ENCODE data around the gene LDLRAD4. TPM values are rescaled to one million over a fixed set of nuclear protein-coding genes. Genes with fewer than 3 reads are reported as not detected.

LDLRAD4 gene
- polyA plus RNA-seq, 12 donors: 9.1 to 19.0 (median 11.9) TPM; not detected in 1

DNA sequence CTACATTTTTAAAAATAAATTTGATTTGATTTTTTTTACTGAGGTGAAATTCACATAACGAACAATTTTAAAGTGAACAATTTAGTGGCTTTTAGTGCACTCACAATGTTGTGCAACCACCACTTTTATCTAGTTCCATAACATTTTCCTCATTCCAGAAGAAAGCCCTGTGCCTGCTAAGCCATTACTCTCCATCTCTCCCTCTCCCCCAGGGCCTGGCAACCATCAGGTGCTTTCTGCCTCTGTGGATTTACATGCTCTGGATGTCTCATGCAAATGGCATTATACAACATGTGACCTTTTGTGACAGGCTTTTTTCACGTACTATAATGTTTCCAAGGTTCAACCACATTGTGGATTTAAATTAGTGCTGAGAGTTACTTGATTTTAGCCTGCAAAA is 19.9 kb upstream of the LDLRAD4 start:
- no peak for DNase-seq

DNA sequence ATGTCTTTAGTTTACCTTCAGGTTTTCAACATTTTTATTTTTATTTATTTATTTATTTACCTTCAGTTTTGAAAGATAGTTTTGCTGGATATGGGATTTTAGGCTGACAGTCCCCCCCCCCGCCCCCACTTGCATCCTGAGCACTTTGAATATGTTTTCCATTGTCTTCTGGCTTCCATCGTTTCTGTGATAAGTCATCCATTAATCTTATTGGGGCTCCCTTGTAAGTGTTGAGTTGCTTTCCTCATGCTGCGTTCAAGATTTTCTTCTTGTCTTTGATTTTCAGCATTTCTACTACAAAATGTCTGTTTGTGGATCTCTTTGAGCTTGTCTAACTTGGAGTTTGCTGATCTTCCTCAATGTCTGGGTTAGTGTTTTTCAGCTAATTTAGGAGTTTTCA is 19.4 kb upstream of the LDLRAD4 start:
- DNase-seq: no peak

DNA sequence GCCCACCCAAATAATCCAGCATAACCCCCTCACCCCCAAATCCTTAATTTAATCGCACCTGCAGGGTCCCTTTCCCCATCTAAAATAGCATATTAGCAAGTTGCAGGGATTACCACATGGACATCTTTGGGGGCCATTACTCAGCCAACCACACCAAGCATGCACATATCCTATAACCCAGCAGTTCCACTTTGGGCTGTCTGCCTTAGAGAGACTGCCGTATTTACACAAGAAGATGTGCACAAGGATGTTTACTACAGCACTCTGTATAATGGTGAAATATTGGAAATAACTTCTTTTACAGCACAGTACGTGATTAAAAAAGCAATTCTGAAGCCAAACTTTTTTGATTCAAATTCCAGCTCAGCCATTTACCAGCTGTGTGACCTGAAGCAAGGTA is 17.3 kb upstream of the LDLRAD4 start:
- DNase-seq: no peak

DNA sequence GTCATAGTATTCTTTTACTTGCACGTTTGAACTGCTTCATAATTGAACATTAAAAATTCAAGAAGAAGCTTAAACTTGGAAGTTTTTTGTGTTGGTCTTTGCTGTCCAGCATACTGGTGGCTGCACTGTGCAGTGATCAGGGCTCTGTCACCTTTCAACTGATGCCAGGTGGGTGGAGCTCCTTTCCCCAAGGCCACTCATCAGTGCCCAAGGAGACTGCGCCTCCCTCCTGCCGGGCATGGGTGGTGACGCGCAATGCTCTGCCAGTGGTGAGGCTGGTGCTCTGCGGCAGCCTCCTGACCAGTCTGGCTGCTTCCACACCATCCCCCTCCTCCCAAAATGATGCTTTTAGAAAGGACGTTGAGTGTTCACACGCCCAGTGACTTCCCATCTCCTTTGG is 16.0 kb upstream of the LDLRAD4 start:
- DNase-seq: no peak

GRCh38 chr18:13206301-13206700 is 12.3 kb upstream of the LDLRAD4 start:
- DNase-seq: no peak

GRCh38 chr18:13207294-13207693 is 11.3 kb upstream of the LDLRAD4 start:
- DNase-seq: no peak

DNA sequence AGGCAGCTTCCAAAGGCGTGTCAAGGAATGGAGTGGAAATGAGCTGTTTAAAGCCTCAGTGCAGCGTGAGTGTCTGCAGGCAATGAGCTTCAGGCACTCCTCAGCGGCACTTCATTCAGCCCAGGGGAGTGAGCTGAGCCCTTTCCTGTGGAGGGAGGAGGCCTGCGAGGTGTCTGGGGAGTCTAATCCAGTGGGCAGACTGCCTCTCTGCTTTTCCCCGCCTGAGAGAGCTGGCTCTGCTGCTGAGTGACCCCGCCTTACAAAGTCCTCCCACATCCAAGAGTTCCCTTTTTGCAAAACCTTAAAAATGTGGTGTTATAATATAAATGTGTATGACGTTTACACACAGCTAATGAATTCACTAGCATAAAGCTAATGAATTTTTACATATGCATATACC is 7.0 kb upstream of the LDLRAD4 start:
- DNase-seq: no peak

DNA sequence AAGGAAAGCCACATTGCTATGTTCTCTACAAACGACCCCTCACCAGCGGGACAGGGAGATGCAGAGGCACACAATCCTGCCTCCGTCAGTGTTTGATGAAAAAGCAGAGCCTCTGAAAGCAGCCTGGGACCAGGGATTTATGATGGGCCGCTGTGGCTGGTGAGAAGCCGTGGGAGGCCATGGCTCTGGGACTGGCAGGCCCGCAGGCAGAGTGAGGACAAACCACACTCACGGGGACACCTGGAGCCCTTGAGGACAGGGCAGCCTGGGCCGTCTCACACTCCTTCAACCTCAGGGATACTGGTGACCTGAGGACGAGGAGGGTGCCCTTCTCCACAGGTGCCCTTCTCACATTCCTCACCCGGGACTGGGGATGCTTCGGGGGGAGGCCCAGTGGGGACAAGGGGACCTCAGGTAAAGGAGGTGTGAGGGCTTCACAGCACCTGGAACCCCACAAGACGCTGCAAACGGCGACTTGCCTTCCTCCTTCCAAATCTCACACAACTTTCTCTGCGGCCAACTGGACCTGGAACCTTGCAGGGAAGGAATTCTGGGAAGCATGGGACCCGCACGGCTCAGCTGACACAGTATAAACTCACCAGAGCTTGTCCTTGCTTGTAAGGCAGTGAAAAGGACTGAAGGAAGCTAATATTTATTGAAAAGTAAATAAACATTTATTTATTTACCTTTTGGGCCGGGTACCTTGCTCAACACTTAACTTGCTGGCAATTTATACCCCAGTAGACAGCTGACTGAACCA is 5.3 kb upstream of the LDLRAD4 start:
- no peak for DNase-seq

DNA sequence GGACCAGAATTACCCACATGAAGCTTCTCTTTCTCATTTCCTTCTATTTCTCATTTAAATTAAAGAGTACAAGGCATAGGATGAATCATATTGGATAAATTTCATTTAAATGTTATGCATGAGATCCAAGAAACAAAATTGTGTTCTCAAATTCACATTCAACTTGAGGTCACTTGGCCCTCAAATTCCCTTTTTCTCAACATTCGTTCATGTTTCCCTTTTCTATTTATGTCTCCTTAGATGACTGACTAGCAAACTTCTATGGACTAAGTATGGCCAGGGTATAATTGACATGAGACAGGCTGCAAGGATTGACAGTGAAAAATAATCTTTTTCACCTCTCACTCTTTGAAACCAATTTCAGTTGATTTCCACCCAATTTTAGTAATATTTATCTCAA is 4.0 kb upstream of the LDLRAD4 start:
- DNase-seq: no peak

DNA sequence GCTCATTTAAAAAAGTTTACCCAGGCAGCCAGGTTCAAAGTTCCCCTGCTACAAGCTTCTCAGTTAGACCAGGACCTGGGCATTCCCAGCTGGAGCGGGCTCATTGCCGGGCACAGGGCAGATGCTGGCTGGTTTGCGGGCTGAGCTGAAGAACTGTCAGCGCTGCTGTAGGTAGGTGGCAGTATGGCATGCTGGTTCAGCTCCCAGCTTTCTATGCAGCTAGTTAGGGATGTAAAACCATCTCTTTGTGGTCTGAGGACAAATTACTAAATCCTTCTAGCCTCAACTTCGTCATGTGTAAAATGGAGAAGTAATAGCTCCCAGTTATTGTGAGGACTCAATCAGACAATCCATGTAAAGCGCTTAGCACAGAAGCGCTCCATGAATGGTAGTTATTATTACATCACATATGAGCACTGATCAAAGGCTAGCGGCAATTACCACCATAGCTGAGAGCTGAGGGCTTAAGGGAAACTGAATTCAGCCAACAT is 2.4 kb upstream of the LDLRAD4 start:
- peak; percentile 72 for DNase-seq

DNA sequence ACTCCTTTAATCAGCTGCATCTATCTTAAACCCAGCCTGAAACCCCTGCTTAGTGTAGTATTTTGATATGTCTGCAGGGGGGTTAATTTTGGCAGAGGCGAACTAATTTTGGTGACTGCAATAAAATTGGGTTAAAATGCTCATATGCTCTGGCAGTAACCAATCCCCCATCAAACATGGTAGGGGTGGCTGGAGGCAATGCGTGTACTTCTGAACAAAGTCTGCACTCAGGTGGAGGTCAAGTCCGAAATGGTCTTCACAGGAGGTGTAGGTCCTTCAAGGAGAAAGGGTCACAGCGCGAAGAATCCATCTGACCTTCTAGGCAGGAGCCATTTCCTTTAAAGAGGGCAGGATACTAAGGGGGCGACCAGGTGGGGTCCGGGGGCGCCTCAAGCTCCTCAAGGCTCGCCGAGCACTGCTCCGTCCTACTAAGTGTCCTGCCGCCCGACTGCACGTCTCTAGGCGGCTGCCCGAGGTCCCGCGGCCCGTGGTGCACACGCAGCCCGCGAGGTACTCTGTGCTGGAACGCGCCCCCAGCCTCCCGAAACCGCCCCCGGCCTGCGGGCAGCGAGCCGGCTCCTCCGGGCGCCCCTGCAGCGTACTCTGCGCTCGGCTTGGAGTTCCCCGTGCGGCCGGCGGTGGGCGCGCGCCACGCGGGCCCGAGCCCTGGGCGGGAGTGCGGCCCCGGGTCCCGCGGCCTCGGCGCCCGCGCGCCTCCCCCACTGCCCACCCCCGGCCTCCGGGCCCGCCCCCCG is 1.7 kb upstream of the LDLRAD4 start:
- no peak for DNase-seq

GRCh38 chr18:13217466-13217961 is 1.0 kb upstream of the LDLRAD4 start:
- peak; percentile 46 for DNase-seq

GRCh38 chr18:13217971-13218367 is 591 bp upstream of the LDLRAD4 start:
- DNase-seq: no peak

GRCh38 chr18:13218997-13219396 is 437 bp downstream of the LDLRAD4 start:
- no peak for DNase-seq

DNA sequence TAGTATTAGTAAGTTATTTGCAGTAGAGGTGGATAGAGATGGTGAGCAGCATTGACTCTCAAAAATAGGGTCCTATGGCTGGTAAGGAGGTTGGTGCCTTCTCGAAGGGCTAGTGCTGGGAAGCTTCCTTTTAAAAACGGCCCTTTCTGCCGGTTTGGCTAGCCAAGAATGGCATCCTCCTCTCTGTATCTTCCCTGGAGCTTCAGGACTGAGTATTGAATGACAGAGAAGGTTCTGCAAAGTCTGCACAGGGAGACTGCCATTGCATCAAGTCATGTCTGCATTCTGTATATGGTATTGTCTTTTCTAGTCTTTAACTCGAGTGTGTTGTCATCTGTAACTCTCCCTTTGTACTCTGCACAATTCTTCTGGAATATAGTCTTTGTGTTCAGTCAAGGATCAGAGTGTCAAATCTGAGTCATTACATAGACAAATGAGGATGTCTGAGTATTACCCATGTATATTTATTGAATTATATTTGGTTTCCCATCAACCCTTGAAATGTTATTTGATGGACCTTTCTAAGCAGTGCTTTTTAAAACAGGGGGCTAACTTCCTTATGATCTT is 1.1 kb downstream of the LDLRAD4 start:
- no peak for DNase-seq

DNA sequence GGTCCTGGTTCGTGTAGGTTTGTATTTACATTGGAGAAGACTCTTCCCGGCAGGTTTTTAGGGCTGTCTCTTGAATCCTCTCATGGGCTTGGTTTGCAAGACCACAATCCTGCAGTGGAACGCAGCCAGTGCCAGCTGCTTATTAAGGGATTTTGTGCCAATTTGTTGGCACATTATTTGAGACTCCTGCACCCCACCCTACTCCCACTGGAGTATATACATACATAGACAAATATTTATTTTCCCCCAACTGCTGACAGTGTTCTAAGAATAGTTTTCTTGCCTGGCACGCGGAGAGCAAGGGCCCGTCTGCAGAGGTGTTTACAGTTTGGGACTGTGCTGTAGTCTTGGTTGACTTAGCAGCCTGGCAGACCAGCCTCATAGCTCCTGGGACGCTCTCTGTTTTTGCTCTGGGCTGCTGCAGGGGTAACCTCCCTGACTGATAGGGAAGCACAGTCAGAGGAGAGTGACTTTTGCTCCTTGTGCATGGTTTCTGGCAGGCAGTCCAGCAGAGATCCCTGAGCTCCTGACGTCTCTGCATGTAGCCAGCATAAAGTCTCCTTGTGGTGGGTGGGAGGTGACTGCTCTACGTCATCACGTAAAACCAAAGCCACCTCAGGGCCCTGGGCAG is 1.9 kb downstream of the LDLRAD4 start:
- DNase-seq: no peak

- peak; percentile 71 for DNase-seq
Measured at GRCh38 chr18:13221869-13222855, 3.6 kb downstream of the LDLRAD4 start.

DNA sequence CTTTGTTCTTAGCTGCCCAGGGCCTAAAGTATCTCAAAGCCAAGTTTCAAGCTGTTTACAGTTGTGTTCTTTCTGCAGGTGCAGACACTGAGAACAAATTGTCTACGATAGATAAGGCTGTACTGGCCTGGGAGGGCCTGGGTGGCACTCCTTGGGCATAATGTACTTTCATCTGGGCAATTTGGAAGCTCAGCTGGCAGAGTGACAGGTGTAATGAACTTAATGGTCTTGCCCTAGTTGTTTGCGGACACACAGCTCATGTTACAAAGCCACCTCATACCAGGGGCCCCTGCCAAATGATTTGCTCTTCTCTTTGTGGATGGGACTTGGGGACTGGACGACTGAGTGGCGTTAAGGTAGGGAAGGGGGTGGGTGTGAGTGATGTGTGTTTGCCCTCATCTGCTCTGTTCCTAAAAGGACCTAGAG is 4.3 kb downstream of the LDLRAD4 start:
- no peak for DNase-seq

DNA sequence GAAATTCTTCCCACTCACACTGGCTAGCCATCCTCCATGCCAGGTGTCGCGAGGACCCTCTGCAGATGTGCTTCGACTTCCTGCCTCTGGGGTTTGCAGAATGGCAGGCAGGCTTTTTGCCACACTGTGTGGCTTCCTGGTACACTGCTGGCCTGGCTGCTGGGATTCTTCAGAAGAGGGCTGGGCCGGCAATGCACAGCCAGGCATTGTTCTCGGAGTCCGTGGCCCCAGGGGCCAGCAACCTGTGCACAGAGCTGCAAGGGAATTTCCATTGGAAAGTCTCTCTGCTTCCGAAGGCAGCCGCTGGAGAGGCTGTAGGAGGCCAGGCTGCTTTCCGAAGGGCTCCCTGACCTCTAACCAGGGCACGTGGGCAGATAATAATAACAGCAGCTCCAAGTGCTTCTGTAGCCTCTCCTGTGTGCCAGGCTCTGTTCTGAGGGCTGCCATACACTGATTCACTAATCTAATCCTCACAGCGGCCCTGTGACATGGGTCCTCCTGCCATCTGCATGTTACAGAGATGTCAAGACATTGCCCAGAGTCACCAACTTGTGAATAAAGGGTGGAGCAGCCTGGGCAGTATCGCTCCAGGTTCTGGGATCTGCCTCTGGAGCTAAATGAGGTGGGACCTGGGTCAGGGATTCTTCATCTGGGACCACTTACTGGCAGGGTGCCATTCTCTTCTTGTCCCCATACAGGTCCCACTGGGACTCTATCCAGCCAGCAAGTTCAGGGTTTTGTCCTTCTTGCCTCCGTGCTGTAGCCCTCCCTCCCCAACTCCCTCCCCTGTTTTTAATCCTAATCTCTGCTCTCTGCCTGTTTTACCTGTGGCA is 5.0 kb downstream of the LDLRAD4 start:
- no peak for DNase-seq

DNA sequence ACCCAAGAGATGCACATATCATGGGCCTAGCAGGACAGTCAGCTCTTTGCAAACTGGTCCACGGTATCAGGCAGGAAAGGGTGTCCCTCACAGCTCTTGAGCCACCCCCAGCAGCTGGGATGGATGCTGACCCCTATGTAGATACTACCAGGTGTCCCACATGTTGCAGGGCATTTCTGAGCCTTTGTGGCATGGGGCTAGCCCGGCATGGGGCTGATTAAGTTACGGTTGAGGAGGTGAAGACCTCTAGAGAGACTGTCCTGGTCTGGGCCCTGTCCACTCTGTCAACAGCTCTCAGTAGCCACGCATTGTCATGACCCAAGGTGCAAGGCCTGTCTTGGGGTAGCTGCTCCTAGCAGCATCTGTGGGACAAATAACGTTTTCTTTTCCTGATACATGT is 6.7 kb downstream of the LDLRAD4 start:
- no peak for DNase-seq

Data from muscle of arm (tissue), 12 donors.